Uterus (tissue), 4 donors: ENCODE data around the gene PEX10. TPM values are rescaled to one million over a fixed set of nuclear protein-coding genes. Genes with fewer than 3 reads are reported as not detected.

ENCODE experiments used
- DNase-seq, 2 donors: peaks; one replicate each; pipeline ENCODE4 v3.0.0-alpha.2; 2019 to 2020
- H3K27ac ChIP-seq, 2 donors: fragments of 200-600 bp; sonication (generic); 1 replicate in 1 of 2; 2 replicates in 1 of 2; pipeline ENCODE4 v1.5.1; 2016 to 2018
- H3K27me3 ChIP-seq, 2 donors: fragments of 200-600 bp; sonication (generic); one replicate each; pipeline ENCODE4 v1.5.1; 2018 to 2019; ENCODE audit warnings: control low read depth in 1 of 2
- H3K36me3 ChIP-seq, 2 donors: fragments of 200-600 bp; sonication (generic); one replicate each; pipeline ENCODE4 v1.5.1; 2019; ENCODE audit warnings: control low read depth in 1 of 2
- H3K4me1 ChIP-seq, 2 donors: fragments of 200-600 bp; sonication (generic); one replicate each; pipeline ENCODE4 v1.5.1; 2018 to 2019; ENCODE audit warnings: control low read depth in 1 of 2
- H3K4me3 ChIP-seq, 2 donors: fragments of 200-600 bp; sonication (generic); 1 replicate in 1 of 2; 2 replicates in 1 of 2; pipeline ENCODE4 v1.5.1; 2018 to 2019; ENCODE audit warnings: mild to moderate bottlenecking in 1 of 2
- H3K9me3 ChIP-seq, 2 donors: fragments of 200-600 bp; sonication (generic); one replicate each; pipeline ENCODE4 v1.5.1; 2019; ENCODE audit warnings: control low read depth in 1 of 2
- CTCF ChIP-seq, 4 experiments: fragments of 200-600 bp in 2 of 4; fragments of 450-650 bp in 2 of 4; sonication (generic) in 2 of 4; IDR thresholded peaks; one replicate each; pipeline ENCODE4 v1.5.1; 2016 to 2019; ENCODE audit warnings: antibody characterized with exemption in 4 of 4, mild to moderate bottlenecking in 2 of 4, moderate library complexity in 1 of 4
- POLR2A ChIP-seq, 2 donors: fragments of 450-650 bp; IDR thresholded peaks; one replicate each; pipeline ENCODE4 v1.6.1; 2016; ENCODE audit warnings: antibody characterized with exemption in 2 of 2, mild to moderate bottlenecking in 1 of 2, moderate library complexity in 1 of 2
- intact Hi-C: fragments of 100-400 bp; cut with DNase I; formaldehyde crosslinking; loops from one replicate; pipeline ENCODE4 v1.15.1; 2023; ENCODE audit warnings: low total_unique reads
- total RNA-seq, 4 donors: library from RNA; depleted of rRNA in 3 of 4; stranded (reverse); fragments of >200 nt in 3 of 4; gene quantifications; one replicate each; pipeline versions ENCODE4 v1.1.0 to v1.2.4, GENCODE V29; 2014 to 2023
- donor health status: DM: yes; HTN: yes; CAD: no.

PEX10 gene
- total RNA-seq, 4 donors from 2014 or later, result 0.77 to 23.6 (median 13.2) TPM

DNA sequence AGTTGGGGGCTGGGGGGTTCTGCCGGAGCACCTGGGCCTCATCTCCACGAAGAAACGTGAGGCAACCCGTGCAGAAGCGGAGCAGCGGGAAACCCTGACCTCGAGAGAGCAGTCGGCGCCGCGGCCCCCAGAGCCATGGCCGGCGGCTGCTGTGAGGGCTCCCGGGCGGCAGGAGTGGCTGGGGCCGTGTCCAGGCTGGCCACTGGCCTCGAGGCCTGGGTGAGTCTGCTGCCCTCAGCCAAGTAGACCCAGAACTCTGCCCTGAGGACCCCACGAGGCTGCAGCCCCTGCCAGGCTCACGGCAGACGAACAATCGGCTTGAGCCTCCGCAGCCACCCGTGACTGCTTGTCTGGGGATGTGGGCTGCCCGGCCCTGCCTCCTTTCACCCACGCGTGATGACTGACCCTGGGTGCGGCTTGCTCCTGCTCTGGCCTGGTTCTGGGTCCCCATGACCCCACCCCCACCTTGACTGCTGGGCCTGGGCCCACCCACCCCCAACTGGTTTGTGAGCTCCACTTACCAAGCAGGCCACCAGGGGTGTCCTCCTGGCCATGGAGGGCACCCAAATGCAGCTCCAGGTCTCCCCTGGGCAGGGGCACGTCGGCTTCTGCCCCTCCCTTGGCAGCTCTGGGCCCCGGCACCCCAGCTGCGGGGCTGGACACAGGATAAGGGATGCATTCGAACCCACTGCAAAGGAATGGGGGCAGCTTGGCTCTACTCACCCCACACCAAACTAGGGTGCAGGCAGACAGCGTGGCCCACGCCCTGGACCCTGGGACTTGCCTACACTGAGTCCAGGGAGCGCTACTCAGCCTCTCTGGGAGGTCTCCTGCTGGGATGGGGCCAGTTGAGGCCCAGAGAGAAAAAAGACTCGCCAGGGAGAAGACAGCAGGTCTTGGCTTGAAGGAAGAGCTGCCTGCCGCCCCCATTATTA lies 55.2 kb downstream of the PEX10 start:
- no peak for DNase-seq
- H3K9me3 ChIP-seq, result no peaks in the 10 kb centered on the region
- no peak overlapping the region for H3K27ac ChIP-seq
- no peak overlapping the region for H3K4me3 ChIP-seq
- H3K4me1 ChIP-seq, result no peaks in the 10 kb centered on the region
- H3K36me3 ChIP-seq, result no peaks in the 10 kb centered on the region
- TF ChIP-seq CTCF (IDR thresholded peaks at IDR 0.05) (no peak), POLR2A (IDR thresholded peaks at IDR 0.05) (no peak)
- intact Hi-C loops, result no loop called here
- no peaks in the 10 kb centered on the region for H3K27me3 ChIP-seq

DNA sequence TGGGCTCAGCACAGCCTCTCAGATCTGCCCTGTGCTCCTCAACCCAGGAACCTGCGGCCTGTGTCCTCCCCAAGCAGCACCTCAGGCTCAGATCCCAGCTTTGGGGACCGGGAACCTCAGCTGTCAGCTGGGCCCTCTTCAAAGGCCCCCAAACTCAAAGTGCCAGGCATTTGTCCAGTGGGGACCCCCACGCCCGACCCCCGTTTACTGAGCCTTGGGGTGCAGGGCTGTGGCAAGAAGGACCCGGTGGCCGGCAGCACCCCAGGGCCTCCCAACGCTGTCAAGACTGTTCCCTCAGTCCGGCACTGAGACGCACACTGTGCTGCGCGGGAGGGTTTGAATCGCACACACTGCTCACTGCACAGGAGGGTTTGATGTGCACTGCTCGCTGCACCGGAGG lies 56.0 kb downstream of the PEX10 start:
- intact Hi-C loops, result no loop called here
- Histone ChIP-seq H3K4me3 (no peak overlapping the region), H3K9me3 (no peaks in the 10 kb centered on the region), H3K27me3 (no peaks in the 10 kb centered on the region), H3K4me1 (no peaks in the 10 kb centered on the region), H3K36me3 (no peaks in the 10 kb centered on the region), H3K27ac (no peak overlapping the region)
- TF ChIP-seq CTCF (IDR thresholded peaks at IDR 0.05) (no peak), POLR2A (IDR thresholded peaks at IDR 0.05) (no peak)
- no peak for DNase-seq

DNA sequence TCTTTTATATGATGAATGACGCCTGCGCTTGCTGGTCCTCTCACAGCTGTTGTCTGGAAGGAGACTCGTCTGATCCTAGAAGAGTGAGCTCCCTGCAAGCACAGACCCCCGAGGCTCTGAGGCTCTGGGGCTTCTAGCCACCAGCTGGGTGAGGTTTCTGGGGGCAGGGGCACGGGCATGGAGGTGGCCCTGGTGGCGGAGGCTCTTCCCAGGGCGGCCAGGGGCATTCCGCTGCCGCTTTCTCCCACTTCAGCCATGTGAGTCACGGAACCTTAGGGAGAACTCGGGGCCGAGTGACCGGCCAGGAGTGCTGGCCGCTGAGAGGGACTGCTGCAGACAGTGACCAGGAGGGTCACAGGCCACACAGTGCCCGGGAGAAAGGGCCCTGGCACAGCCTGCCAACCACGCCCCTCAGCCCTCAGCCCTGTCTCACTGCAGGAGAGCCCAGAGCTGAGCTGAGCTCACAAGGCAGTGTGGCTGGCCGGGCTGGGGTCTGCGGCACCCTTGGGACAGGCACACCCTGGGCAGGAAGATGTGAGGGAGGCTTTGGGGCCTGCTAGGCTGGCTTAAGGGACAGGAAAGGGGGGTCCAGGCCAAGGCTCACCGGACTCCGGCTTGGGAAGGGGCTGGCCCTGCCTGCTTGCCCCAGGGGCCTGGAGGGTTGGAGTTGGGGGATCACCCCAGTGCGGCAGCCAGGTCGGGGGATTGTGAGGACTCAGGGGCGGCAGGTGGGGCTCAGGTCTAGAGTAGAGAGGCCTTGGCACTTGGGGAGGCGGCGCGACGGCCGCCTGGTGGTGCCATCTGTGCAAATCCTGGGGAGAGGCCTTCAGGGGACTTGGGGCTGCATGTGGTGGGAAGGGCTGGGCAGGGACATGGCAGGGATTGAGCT lies 56.7 kb downstream of the PEX10 start:
- intact Hi-C loops, result no loop called here
- Histone ChIP-seq H3K9me3 (no peaks in the 10 kb centered on the region), H3K27ac (no peak overlapping the region), H3K4me1 (no peaks in the 10 kb centered on the region), H3K36me3 (no peaks in the 10 kb centered on the region), H3K27me3 (no peaks in the 10 kb centered on the region), H3K4me3 (no peak overlapping the region)
- TF ChIP-seq CTCF (IDR thresholded peaks at IDR 0.05) (no peak), POLR2A (IDR thresholded peaks at IDR 0.05) (no peak)
- DNase-seq, result no peak

GRCh38 chr1:2354511-2355372 lies 57.6 kb downstream of the PEX10 start:
- no peaks in the 10 kb centered on the region for H3K4me1 ChIP-seq
- no peak for TF ChIP-seq CTCF (IDR thresholded peaks at IDR 0.05)
- TF ChIP-seq POLR2A (IDR thresholded peaks at IDR 0.05), result no peak
- DNase-seq, result no peak
- no peak overlapping the region for H3K4me3 ChIP-seq
- H3K27ac ChIP-seq, result no peak overlapping the region
- intact Hi-C loops, result no loop called here
- no peaks in the 10 kb centered on the region for H3K27me3 ChIP-seq
- no peaks in the 10 kb centered on the region for H3K36me3 ChIP-seq
- no peaks in the 10 kb centered on the region for H3K9me3 ChIP-seq

Other genes with a start within 250 kb of the PEX10 start
- gene FAAP20, start 217.8 kb downstream of the PEX10 start, total RNA-seq, result 10 to 100 TPM in 2 of 4 donors, 1 to 10 TPM in 2; 1.5 to 68.5 (median 15.4) TPM
- 100 to 1,000 TPM in 1 of 4 donors, 10 to 100 TPM in 3; 22.8 to 148 (median 34.9) TPM for gene SKI, start 184.2 kb downstream of the PEX10 start, total RNA-seq
- 10 to 100 TPM in 2 of 4 donors, 1 to 10 TPM in 1, under 1 TPM in 1; 0.59 to 20.0 (median 9.5) TPM for gene MORN1, start 21.0 kb downstream of the PEX10 start, total RNA-seq
- gene RER1, start 20.7 kb downstream of the PEX10 start, total RNA-seq, result 100 to 1,000 TPM in 1 of 4 donors, 10 to 100 TPM in 3; 34.1 to 105 (median 57.3) TPM
- gene PLCH2, start 63.7 kb upstream of the PEX10 start, total RNA-seq, result 1 to 10 TPM in 1 of 4 donors, under 1 TPM in 1, not detected in 2; 0.21 to 3.0 TPM
- gene PANK4, start 114.0 kb upstream of the PEX10 start, total RNA-seq, result 10 to 100 TPM; 29.2 to 43.9 (median 33.6) TPM
- 1 to 10 TPM in 2 of 4 donors, under 1 TPM in 1, not detected in 1; 0.34 to 2.8 (median 1.8) TPM for gene HES5, start 117.7 kb upstream of the PEX10 start, total RNA-seq
- 100 to 1,000 TPM in 1 of 4 donors, 10 to 100 TPM in 3; 17.5 to 102 (median 47.7) TPM for gene TNFRSF14, start 143.8 kb upstream of the PEX10 start, total RNA-seq
- gene PRXL2B, start 174.2 kb upstream of the PEX10 start, total RNA-seq, result 10 to 100 TPM in 2 of 4 donors, 1 to 10 TPM in 1, under 1 TPM in 1; 0.51 to 20.5 (median 13.2) TPM
- 1 to 10 TPM in 2 of 4 donors, not detected in 2; 2.6 to 4.8 TPM for gene MMEL1, start 220.5 kb upstream of the PEX10 start, total RNA-seq